ENCODE results near the gene TMEM9B. TPM values are rescaled to one million over a fixed set of nuclear protein-coding genes. Genes with fewer than 3 reads are reported as not detected.

Gene TMEM9B
- total RNA-seq, 2 donors from 2014 or later: 19.4 to 62.5 TPM

- Histone ChIP-seq H3K27ac (no peak overlapping the region), H3K36me3 (replicated peaks in 1 of 2; ENCODE audit: insufficient read depth in 1 of 2, low read depth in 2 of 2) (no peaks in the 10 kb centered on the region), H3K27me3 (no peaks in the 10 kb centered on the region), H3K4me1 (no peaks in the 10 kb centered on the region), H3K4me3 (no peak overlapping the region), H3K9me3 (no peaks in the 10 kb centered on the region)
- WGBS, 2 donors: 50 to 63% methylated on average over 3 of the region's 3 CpGs
- TF ChIP-seq POLR2A (IDR thresholded peaks at IDR 0.05) (no peak), CTCF (IDR thresholded peaks at IDR 0.05) (no peak)
- ATAC-seq (no peak), DNase-seq (no peak)
- intact Hi-C loops (cut with DNase I): no loop called here
Measured at GRCh38 chr11:8973121-8973520, 8.9 kb upstream of the TMEM9B start.

GRCh38 chr11:8971924-8972316 lies 7.7 kb upstream of the TMEM9B start:
- Histone ChIP-seq H3K36me3 (replicated peaks in 1 of 2; ENCODE audit: insufficient read depth in 1 of 2, low read depth in 2 of 2) (no peaks in the 10 kb centered on the region), H3K27me3 (no peaks in the 10 kb centered on the region), H3K4me3 (no peak overlapping the region), H3K4me1 (no peaks in the 10 kb centered on the region), H3K27ac (no peak overlapping the region), H3K9me3 (no peaks in the 10 kb centered on the region)
- ATAC-seq: no peak
- TF ChIP-seq CTCF (IDR thresholded peaks at IDR 0.05) (no peak), POLR2A (IDR thresholded peaks at IDR 0.05) (no peak)
- intact Hi-C loops (cut with DNase I): no loop called here
- no peak for DNase-seq
- WGBS, 2 donors: 65 to 74% methylated on average over 1 of the region's 1 CpG

- no peaks in the 10 kb centered on the region for H3K36me3 ChIP-seq (replicated peaks in 1 of 2; ENCODE audit: insufficient read depth in 1 of 2, low read depth in 2 of 2)
- H3K4me3 ChIP-seq: no peak overlapping the region
- ATAC-seq (no peak), DNase-seq (no peak)
- H3K4me1 ChIP-seq: no peaks in the 10 kb centered on the region
- H3K27me3 ChIP-seq: no peaks in the 10 kb centered on the region
- no peaks in the 10 kb centered on the region for H3K9me3 ChIP-seq
- intact Hi-C loops (cut with DNase I): no loop called here
- no peak for TF ChIP-seq CTCF (IDR thresholded peaks at IDR 0.05)
- TF ChIP-seq POLR2A (IDR thresholded peaks at IDR 0.05): no peak
- H3K27ac ChIP-seq: no peak overlapping the region
- 77 to 79% methylated on average over 2 of the region's 2 CpGs for WGBS, 2 donors
Measured at GRCh38 chr11:8971196-8971923, 7.1 kb upstream of the TMEM9B start.

GRCh38 chr11:8967184-8967583 lies 2.9 kb upstream of the TMEM9B start:
- ATAC-seq (no peak), DNase-seq (no peak)
- no peak overlapping the region for H3K27ac ChIP-seq
- intact Hi-C loops (cut with DNase I): no loop called here
- 79 to 80% methylated on average over 8 of the region's 8 CpGs for WGBS, 2 donors
- no peaks in the 10 kb centered on the region for H3K9me3 ChIP-seq
- peaks cover 23% of the 10 kb centered on the region for H3K4me1 ChIP-seq
- no peaks in the 10 kb centered on the region for H3K36me3 ChIP-seq (replicated peaks in 1 of 2; ENCODE audit: insufficient read depth in 1 of 2, low read depth in 2 of 2)
- TF ChIP-seq CTCF (IDR thresholded peaks at IDR 0.05) (no peak), POLR2A (IDR thresholded peaks at IDR 0.05) (no peak)
- no peaks in the 10 kb centered on the region for H3K27me3 ChIP-seq
- H3K4me3 ChIP-seq: no peak overlapping the region
